Activated CD8-positive, alpha-beta T cell treated with anti-CD3 and anti-CD28 coated beads for 36 hours (primary cell): ENCODE measurements around the gene PRKN. TPM values are rescaled to one million over a fixed set of nuclear protein-coding genes. Genes with fewer than 3 reads are reported as not detected.

ENCODE experiments used
- ATAC-seq: fragments of 200-7000 bp; cut with Tn5 transposase; one replicate; pipeline ENCODE4 v1.10.0; 2021; ENCODE audit warnings: mild to moderate bottlenecking, moderate library complexity
- CTCF ChIA-PET: fragments of 350-600 bp; sonication (Branson Sonifier 250); formaldehyde crosslinking; loops from one replicate; lab custom pipeline; 2021; ENCODE audit warnings: antibody characterized with exemption; lab: Charles Lee
- POLR2A ChIA-PET: fragments of 350-600 bp; sonication (Branson Sonifier 250); formaldehyde crosslinking; loops from one replicate; lab custom pipeline; 2021; ENCODE audit warnings: antibody characterized with exemption; lab: Charles Lee
- DNase-seq: peaks from one replicate; pipeline ENCODE4 v3.0.0-alpha.2; 2020
- H3K27ac Mint-ChIP-seq: one replicate; pipeline ENCODE4 v1.8.0; 2021; ENCODE audit warnings: mild to moderate bottlenecking, mixed read lengths
- H3K27me3 Mint-ChIP-seq: one replicate; pipeline ENCODE4 v1.8.0; 2021; ENCODE audit warnings: mixed read lengths
- H3K36me3 Mint-ChIP-seq: one replicate; pipeline ENCODE4 v1.8.0; 2021; ENCODE audit warnings: low read depth, mixed read lengths
- H3K4me1 Mint-ChIP-seq: one replicate; pipeline ENCODE4 v1.8.0; 2021; ENCODE audit warnings: low read depth, mixed read lengths
- H3K4me3 Mint-ChIP-seq: one replicate; pipeline ENCODE4 v1.8.0; 2021; ENCODE audit warnings: mild to moderate bottlenecking, moderate library complexity, mixed read lengths
- H3K9me3 Mint-ChIP-seq: one replicate; pipeline ENCODE4 v1.8.0; 2021; ENCODE audit warnings: mixed read lengths
- CTCF ChIP-seq: fragments of 200-600 bp; IDR thresholded peaks from one replicate; pipeline ENCODE4 v1.8.0; 2022; ENCODE audit warnings: antibody characterized with exemption, mild to moderate bottlenecking
- intact Hi-C: fragments of 100-400 bp; cut with micrococcal nuclease; formaldehyde crosslinking; loops from one replicate; pipeline ENCODE4 v1.10.0; 2022
- total RNA-seq, 2 experiments: library from RNA; stranded (reverse); gene quantifications; one replicate each; pipeline ENCODE4 v1.2.3, GENCODE V29; 2021

Gene PRKN
- total RNA-seq, 2 experiments from 2014 or later = 1.2 to 1.4 TPM

GRCh38 chr6:162090734-162091133, 636.8 kb downstream of the PRKN start:
- H3K36me3 Mint-ChIP-seq = peaks cover 3% of the 10 kb centered on the region
- peaks cover 5% of the 10 kb centered on the region for H3K9me3 Mint-ChIP-seq
- intact Hi-C loops = no loop called here
- ChIA-PET CTCF (no interaction called here), POLR2A (no interaction called here)
- no peaks in the 10 kb centered on the region for H3K27me3 Mint-ChIP-seq
- no peak overlapping the region for H3K27ac Mint-ChIP-seq
- no peaks in the 10 kb centered on the region for H3K4me1 Mint-ChIP-seq
- no peak for DNase-seq
- no peak overlapping the region for H3K4me3 Mint-ChIP-seq
- no peak for TF ChIP-seq CTCF
- ATAC-seq = no peak

GRCh38 chr6:162088091-162088490, 639.5 kb downstream of the PRKN start:
- no peak for TF ChIP-seq CTCF
- Mint-ChIP-seq H3K4me3 (no peak overlapping the region), H3K27ac (no peak overlapping the region), H3K4me1 (no peaks in the 10 kb centered on the region), H3K9me3 (peaks cover 3% of the 10 kb centered on the region), H3K36me3 (no peaks in the 10 kb centered on the region), H3K27me3 (no peaks in the 10 kb centered on the region)
- DNase-seq (no peak), ATAC-seq (no peak)
- POLR2A ChIA-PET = no interaction called here
- intact Hi-C loops = no loop called here
- CTCF ChIA-PET = no interaction called here

- ChIA-PET POLR2A (no interaction called here), CTCF (no interaction called here)
- H3K9me3 Mint-ChIP-seq = peaks cover 5% of the 10 kb centered on the region
- no peaks in the 10 kb centered on the region for H3K27me3 Mint-ChIP-seq
- ATAC-seq (no peak), DNase-seq (no peak)
- no peaks in the 10 kb centered on the region for H3K36me3 Mint-ChIP-seq
- intact Hi-C loops = no loop called here
- no peak overlapping the region for H3K4me3 Mint-ChIP-seq
- H3K27ac Mint-ChIP-seq = no peak overlapping the region
- no peaks in the 10 kb centered on the region for H3K4me1 Mint-ChIP-seq
- TF ChIP-seq CTCF = no peak
Observed at GRCh38 chr6:162085561-162085960, 642.0 kb downstream of the PRKN start.

- Mint-ChIP-seq H3K27me3 (no peaks in the 10 kb centered on the region), H3K4me3 (no peak overlapping the region), H3K27ac (no peak overlapping the region), H3K36me3 (no peaks in the 10 kb centered on the region), H3K4me1 (no peaks in the 10 kb centered on the region), H3K9me3 (peaks cover 7% of the 10 kb centered on the region)
- DNase-seq = no peak
- no peak for ATAC-seq
- intact Hi-C loops = no loop called here
- no peak for TF ChIP-seq CTCF
- POLR2A ChIA-PET = no interaction called here
- CTCF ChIA-PET = no interaction called here
Observed at GRCh38 chr6:162082520-162082919, 645.0 kb downstream of the PRKN start.

- ChIA-PET POLR2A (no interaction called here), CTCF (interaction anchor here (1.2 kb wide), 1 partner anchor 46 kb away, joined by 3 read pairs; no protein-coding TSS in a partner anchor)
- intact Hi-C loops = no loop called here
- no peaks in the 10 kb centered on the region for H3K36me3 Mint-ChIP-seq
- TF ChIP-seq CTCF = no peak
- DNase-seq = no peak
- peaks cover 14% of the 10 kb centered on the region for H3K9me3 Mint-ChIP-seq
- ATAC-seq = no peak
- no peak overlapping the region for H3K27ac Mint-ChIP-seq
- H3K27me3 Mint-ChIP-seq = no peaks in the 10 kb centered on the region
- H3K4me1 Mint-ChIP-seq = no peaks in the 10 kb centered on the region
- H3K4me3 Mint-ChIP-seq = no peak overlapping the region
Observed at GRCh38 chr6:162078667-162079066, 648.9 kb downstream of the PRKN start.
